ENCODE data around the gene ATP8B1. TPM values are rescaled to one million over a fixed set of nuclear protein-coding genes. Genes with fewer than 3 reads are reported as not detected.

The ATP8B1 gene
- total RNA-seq, 1 experiment from 2014 or later, result 15.9 TPM

DNA sequence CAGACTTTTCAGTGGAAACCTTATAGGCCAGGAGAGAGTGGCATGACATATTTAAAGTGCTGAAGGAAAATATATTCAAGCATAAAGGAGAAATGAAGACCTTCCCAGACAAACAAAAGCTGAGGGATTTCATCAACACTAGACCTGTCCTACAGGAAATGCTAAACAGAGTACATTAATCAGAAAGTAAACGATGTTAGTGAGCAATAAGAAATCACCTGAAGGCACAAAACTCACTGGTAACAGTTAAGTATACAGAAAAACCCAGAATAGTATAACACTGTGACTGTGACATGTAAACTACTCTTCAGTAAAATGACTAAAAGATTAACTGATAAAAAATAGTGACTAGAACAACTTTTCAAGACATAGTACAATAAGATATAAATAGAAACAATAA is 87.4 kb downstream of the ATP8B1 start:
- intact Hi-C loops (cut with micrococcal nuclease), result no loop called here
- POLR2A ChIA-PET, result no interaction called here
- ATAC-seq, result no peak
- Histone ChIP-seq H3K36me3 (ENCODE audit: control insufficient read depth in 1 of 2, insufficient read depth in 2 of 2, low read length in 2 of 2) (no peaks in the 10 kb centered on the region), H3K4me1 (ENCODE audit: control insufficient read depth in 1 of 2, insufficient read depth in 2 of 2, low read length in 2 of 2) (peaks cover 3 to 6% of the 10 kb centered on the region in 2 experiments; a peak in 1 of 4 replicates), H3K9me3 (ENCODE audit: control insufficient read depth in 1 of 2, insufficient read depth in 1 of 2, low read depth in 1 of 2, low read length in 2 of 2) (0 out of 4 replicates have a peak, but pooled peaks cover 0 to 5% of the 10 kb centered on the region in 2 experiments), H3K4me2 (ENCODE audit: low read length) (no peak overlapping the region), H3K27ac (ENCODE audit: low read depth, low read length) (no peak overlapping the region), H3K9ac (ENCODE audit: low read length) (no peak overlapping the region), H3K9me2 (ENCODE audit: insufficient read depth) (no peaks in the 10 kb centered on the region), H3K79me2 (ENCODE audit: insufficient read depth, low read length) (no peaks in the 10 kb centered on the region), H2AFZ (ENCODE audit: low read depth, low read length, poor library complexity, severe bottlenecking) (no peak overlapping the region), H4K20me1 (ENCODE audit: insufficient read depth) (no peaks in the 10 kb centered on the region), H3K27me3 (ENCODE audit: insufficient read depth, low read length) (no peaks in the 10 kb centered on the region), H3K4me3 (replicated peaks in 1 of 2; ENCODE audit: low read depth in 1 of 2, low read length in 2 of 2) (no peak overlapping the region)
- DNase-seq (ENCODE audit: low read depth, low spot score), result no peak
- TF ChIP-seq, protein P1, sequence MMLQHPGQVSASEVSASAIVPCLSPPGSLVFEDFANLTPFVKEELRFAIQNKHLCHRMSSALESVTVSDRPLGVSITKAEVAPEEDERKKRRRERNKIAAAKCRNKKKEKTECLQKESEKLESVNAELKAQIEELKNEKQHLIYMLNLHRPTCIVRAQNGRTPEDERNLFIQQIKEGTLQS (IDR thresholded peaks at IDR 0.05), result no peak
- no peak for TF ChIP-seq JUND (IDR thresholded peaks at IDR 0.05)
- TF ChIP-seq, protein P2, sequence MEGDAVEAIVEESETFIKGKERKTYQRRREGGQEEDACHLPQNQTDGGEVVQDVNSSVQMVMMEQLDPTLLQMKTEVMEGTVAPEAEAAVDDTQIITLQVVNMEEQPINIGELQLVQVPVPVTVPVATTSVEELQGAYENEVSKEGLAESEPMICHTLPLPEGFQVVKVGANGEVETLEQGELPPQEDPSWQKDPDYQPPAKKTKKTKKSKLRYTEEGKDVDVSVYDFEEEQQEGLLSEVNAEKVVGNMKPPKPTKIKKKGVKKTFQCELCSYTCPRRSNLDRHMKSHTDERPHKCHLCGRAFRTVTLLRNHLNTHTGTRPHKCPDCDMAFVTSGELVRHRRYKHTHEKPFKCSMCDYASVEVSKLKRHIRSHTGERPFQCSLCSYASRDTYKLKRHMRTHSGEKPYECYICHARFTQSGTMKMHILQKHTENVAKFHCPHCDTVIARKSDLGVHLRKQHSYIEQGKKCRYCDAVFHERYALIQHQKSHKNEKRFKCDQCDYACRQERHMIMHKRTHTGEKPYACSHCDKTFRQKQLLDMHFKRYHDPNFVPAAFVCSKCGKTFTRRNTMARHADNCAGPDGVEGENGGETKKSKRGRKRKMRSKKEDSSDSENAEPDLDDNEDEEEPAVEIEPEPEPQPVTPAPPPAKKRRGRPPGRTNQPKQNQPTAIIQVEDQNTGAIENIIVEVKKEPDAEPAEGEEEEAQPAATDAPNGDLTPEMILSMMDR (IDR thresholded peaks at IDR 0.05 in 2 of 3, conservative IDR thresholded peaks at IDR 0.05 in 1 of 3; ENCODE audit: borderline replicate concordance in 1 of 3, insufficient read depth in 1 of 3, low read depth in 2 of 3, low read length in 2 of 3), result no peak
- TF ChIP-seq CEBPB (IDR thresholded peaks at IDR 0.05; ENCODE audit: low read depth), result no peak
- RAD21 ChIA-PET (ENCODE audit: low non-redundant PET in 1 of 2, low total read pairs in 2 of 2, uncharacterized antibody in 2 of 2, unreplicated experiment in 2 of 2), result no interaction called here
- CTCF ChIA-PET, result no interaction called here
- BruUV-seq (replicated peaks), result no TSS peak

DNA sequence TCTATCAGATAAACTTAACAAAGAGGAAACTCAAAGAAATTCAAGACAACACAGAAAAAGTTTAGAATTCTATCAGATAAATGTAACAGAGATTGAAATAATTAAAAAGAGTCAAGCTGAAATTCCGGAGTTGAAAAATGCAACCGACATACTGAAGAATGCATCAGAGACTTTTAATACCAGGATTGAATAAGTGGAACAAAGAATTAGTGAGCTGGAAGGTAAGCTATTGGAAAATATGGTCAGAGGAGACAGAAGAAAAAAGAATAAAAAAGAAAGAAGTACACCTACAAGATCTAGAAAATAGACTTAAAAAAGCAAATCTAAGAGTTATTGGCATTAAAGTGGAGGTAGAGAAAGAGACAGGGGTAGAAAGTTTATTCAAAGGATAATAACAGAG is 88.0 kb downstream of the ATP8B1 start:
- no peak overlapping the region for H3K27ac ChIP-seq (ENCODE audit: low read depth, low read length)
- no peaks in the 10 kb centered on the region for H3K36me3 ChIP-seq (ENCODE audit: control insufficient read depth in 1 of 2, insufficient read depth in 2 of 2, low read length in 2 of 2)
- H3K4me2 ChIP-seq (ENCODE audit: low read length), result no peak overlapping the region
- no peaks in the 10 kb centered on the region for H3K9me2 ChIP-seq (ENCODE audit: insufficient read depth)
- ChIA-PET RAD21 (ENCODE audit: low non-redundant PET in 1 of 2, low total read pairs in 2 of 2, uncharacterized antibody in 2 of 2, unreplicated experiment in 2 of 2) (no interaction called here), CTCF (no interaction called here), POLR2A (no interaction called here)
- no TSS peak for BruUV-seq (replicated peaks)
- no peaks in the 10 kb centered on the region for H3K27me3 ChIP-seq (ENCODE audit: insufficient read depth, low read length)
- no peak overlapping the region for H3K4me3 ChIP-seq (replicated peaks in 1 of 2; ENCODE audit: low read depth in 1 of 2, low read length in 2 of 2)
- H3K4me1 ChIP-seq (ENCODE audit: control insufficient read depth in 1 of 2, insufficient read depth in 2 of 2, low read length in 2 of 2), result peaks cover 3 to 6% of the 10 kb centered on the region in 2 experiments; a peak in 1 of 4 replicates
- H3K9me3 ChIP-seq (ENCODE audit: control insufficient read depth in 1 of 2, insufficient read depth in 1 of 2, low read depth in 1 of 2, low read length in 2 of 2), result 0 out of 4 replicates have a peak, but pooled peaks cover 0 to 5% of the 10 kb centered on the region in 2 experiments
- no peak overlapping the region for H3K9ac ChIP-seq (ENCODE audit: low read length)
- H4K20me1 ChIP-seq (ENCODE audit: insufficient read depth), result no peaks in the 10 kb centered on the region
- DNase-seq (ENCODE audit: low read depth, low spot score), result no peak
- intact Hi-C loops (cut with micrococcal nuclease), result no loop called here
- ATAC-seq, result no peak
- no peak overlapping the region for H2AFZ ChIP-seq (ENCODE audit: low read depth, low read length, poor library complexity, severe bottlenecking)
- H3K79me2 ChIP-seq (ENCODE audit: insufficient read depth, low read length), result 0 out of 2 replicates have a peak, but pooled peaks cover 2% of the 10 kb centered on the region
- TF ChIP-seq ZFX (IDR thresholded peaks at IDR 0.05) (no peak), CEBPB (IDR thresholded peaks at IDR 0.05; ENCODE audit: low read depth) (no peak), TCF7L2 (IDR thresholded peaks at IDR 0.05; ENCODE audit: borderline replicate concordance, extremely low read depth, insufficient read depth, insufficient read length) (no peak), SIN3A (IDR thresholded peaks at IDR 0.05; ENCODE audit: low read depth) (no peak), EZH2phosphoT487 (IDR thresholded peaks at IDR 0.05; ENCODE audit: borderline replicate concordance) (no peak), EZH2 (IDR thresholded peaks at IDR 0.05) (no peak), POLR2AphosphoS5 (IDR thresholded peaks at IDR 0.05; ENCODE audit: low read depth, low read length) (no peak), POLR2A (IDR thresholded peaks at IDR 0.05; ENCODE audit: borderline replicate concordance, extremely low read depth, insufficient read depth, insufficient read length) (no peak)
- TF ChIP-seq, protein P3, sequence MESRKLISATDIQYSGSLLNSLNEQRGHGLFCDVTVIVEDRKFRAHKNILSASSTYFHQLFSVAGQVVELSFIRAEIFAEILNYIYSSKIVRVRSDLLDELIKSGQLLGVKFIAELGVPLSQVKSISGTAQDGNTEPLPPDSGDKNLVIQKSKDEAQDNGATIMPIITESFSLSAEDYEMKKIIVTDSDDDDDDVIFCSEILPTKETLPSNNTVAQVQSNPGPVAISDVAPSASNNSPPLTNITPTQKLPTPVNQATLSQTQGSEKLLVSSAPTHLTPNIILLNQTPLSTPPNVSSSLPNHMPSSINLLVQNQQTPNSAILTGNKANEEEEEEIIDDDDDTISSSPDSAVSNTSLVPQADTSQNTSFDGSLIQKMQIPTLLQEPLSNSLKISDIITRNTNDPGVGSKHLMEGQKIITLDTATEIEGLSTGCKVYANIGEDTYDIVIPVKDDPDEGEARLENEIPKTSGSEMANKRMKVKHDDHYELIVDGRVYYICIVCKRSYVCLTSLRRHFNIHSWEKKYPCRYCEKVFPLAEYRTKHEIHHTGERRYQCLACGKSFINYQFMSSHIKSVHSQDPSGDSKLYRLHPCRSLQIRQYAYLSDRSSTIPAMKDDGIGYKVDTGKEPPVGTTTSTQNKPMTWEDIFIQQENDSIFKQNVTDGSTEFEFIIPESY (IDR thresholded peaks at IDR 0.05; ENCODE audit: extremely low read depth, insufficient replicate concordance, low read length), result no peak
- TF ChIP-seq, protein P4, sequence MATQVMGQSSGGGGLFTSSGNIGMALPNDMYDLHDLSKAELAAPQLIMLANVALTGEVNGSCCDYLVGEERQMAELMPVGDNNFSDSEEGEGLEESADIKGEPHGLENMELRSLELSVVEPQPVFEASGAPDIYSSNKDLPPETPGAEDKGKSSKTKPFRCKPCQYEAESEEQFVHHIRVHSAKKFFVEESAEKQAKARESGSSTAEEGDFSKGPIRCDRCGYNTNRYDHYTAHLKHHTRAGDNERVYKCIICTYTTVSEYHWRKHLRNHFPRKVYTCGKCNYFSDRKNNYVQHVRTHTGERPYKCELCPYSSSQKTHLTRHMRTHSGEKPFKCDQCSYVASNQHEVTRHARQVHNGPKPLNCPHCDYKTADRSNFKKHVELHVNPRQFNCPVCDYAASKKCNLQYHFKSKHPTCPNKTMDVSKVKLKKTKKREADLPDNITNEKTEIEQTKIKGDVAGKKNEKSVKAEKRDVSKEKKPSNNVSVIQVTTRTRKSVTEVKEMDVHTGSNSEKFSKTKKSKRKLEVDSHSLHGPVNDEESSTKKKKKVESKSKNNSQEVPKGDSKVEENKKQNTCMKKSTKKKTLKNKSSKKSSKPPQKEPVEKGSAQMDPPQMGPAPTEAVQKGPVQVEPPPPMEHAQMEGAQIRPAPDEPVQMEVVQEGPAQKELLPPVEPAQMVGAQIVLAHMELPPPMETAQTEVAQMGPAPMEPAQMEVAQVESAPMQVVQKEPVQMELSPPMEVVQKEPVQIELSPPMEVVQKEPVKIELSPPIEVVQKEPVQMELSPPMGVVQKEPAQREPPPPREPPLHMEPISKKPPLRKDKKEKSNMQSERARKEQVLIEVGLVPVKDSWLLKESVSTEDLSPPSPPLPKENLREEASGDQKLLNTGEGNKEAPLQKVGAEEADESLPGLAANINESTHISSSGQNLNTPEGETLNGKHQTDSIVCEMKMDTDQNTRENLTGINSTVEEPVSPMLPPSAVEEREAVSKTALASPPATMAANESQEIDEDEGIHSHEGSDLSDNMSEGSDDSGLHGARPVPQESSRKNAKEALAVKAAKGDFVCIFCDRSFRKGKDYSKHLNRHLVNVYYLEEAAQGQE (IDR thresholded peaks at IDR 0.05; ENCODE audit: low read depth), result no peak

Data from HCT116 (cell line).